ENCODE data around the gene RFX4. TPM values are rescaled to one million over a fixed set of nuclear protein-coding genes. Genes with fewer than 3 reads are reported as not detected.

Gene RFX4
- polyA plus RNA-seq, 2 of the 4 experiments (the other 2 are of a cell fraction), result not detected

- TF ChIP-seq ELK1 (IDR thresholded peaks at IDR 0.05; ENCODE audit: low read depth, low read length) (no peak), CBX2 (IDR thresholded peaks at IDR 0.05; ENCODE audit: borderline replicate concordance, low read depth) (no peak)
Observed at GRCh38 chr12:106801167-106801708, 218.4 kb downstream of the RFX4 start (continued).

- no peak for DNase-seq (ENCODE audit: low read depth in 1 of 2, low spot score in 1 of 2)
- ChIA-PET POLR2A (interaction anchor here (1.0 kb wide), 1 partner anchor 27 kb away, joined by 3 read pairs; the partner anchor contains the start of gene RIC8B), CTCF (interaction anchor here (0.6 kb wide), 1 partner anchor 8 kb away, joined by 3 read pairs; no protein-coding TSS in a partner anchor)
- whole genome bisulfite sequencing (ENCODE audit: missing lambda C conversion rate), result 90% methylated on average over 4 of the region's 4 CpGs
- no peaks in the 10 kb centered on the region for H3K4me1 ChIP-seq
- ATAC-seq, result no peak
- no peak for FAIRE-seq
- H3K9me3 ChIP-seq, result no peaks in the 10 kb centered on the region
- H3K4me2 ChIP-seq, result no peak overlapping the region
- H3K27ac ChIP-seq, result no peak overlapping the region
- H3K4me3 ChIP-seq, result no peak overlapping the region
- TF ChIP-seq FOSL2 (IDR thresholded peaks at IDR 0.05), result no peak
- no peak for TF ChIP-seq FOSL2 (CRISPR knock-in tag; IDR thresholded peaks at IDR 0.05)
- TF ChIP-seq RAD21 (conservative IDR thresholded peaks at IDR 0.05 in 1 of 2, IDR thresholded peaks at IDR 0.05 in 1 of 2), result no peak
- TF ChIP-seq RNF2 (IDR thresholded peaks at IDR 0.05; ENCODE audit: borderline replicate concordance, low read depth), result no peak
- TF ChIP-seq BHLHE40 (IDR thresholded peaks at IDR 0.05; ENCODE audit: low read depth, low read length), result no peak
- no peak for TF ChIP-seq TP53 (CRISPR knock-in tag; IDR thresholded peaks at IDR 0.05)
- no peak for TF ChIP-seq HOXB5 (CRISPR knock-in tag; IDR thresholded peaks at IDR 0.05)
- no peak for TF ChIP-seq TFCP2L1 (CRISPR knock-in tag; IDR thresholded peaks at IDR 0.05)
- TF ChIP-seq ZSCAN20 (CRISPR knock-in tag; IDR thresholded peaks at IDR 0.05), result no peak
- no peak for TF ChIP-seq JUN (IDR thresholded peaks at IDR 0.05)
- TF ChIP-seq KDM1A (IDR thresholded peaks at IDR 0.05; ENCODE audit: low read depth), result no peak
- no peak for TF ChIP-seq CEBPB (IDR thresholded peaks at IDR 0.05)
- TF ChIP-seq HEYL (CRISPR knock-in tag; IDR thresholded peaks at IDR 0.05), result no peak
- TF ChIP-seq EHF (CRISPR knock-in tag; IDR thresholded peaks at IDR 0.05), result no peak
- TF ChIP-seq ATOH8 (CRISPR knock-in tag; IDR thresholded peaks at IDR 0.05; ENCODE audit: low read depth), result no peak
Observed at GRCh38 chr12:106801830-106802533, 219.2 kb downstream of the RFX4 start.

- ChIA-PET POLR2A (no interaction called here), CTCF (no interaction called here)
- no peak overlapping the region for H3K4me2 ChIP-seq
- TF ChIP-seq FOSL2 (IDR thresholded peaks at IDR 0.05) (no peak), FOSL2 (CRISPR knock-in tag; IDR thresholded peaks at IDR 0.05) (no peak)
- H3K4me1 ChIP-seq, result no peaks in the 10 kb centered on the region
- ATAC-seq, result no peak
- no peak for FAIRE-seq
- H3K4me3 ChIP-seq, result no peak overlapping the region
- H3K27ac ChIP-seq, result no peak overlapping the region
- H3K9me3 ChIP-seq, result no peaks in the 10 kb centered on the region
- DNase-seq (ENCODE audit: low read depth in 1 of 2, low spot score in 1 of 2), result no peak
- 44% methylated on average over 3 of the region's 3 CpGs for WGBS (ENCODE audit: missing lambda C conversion rate)
Observed at GRCh38 chr12:106804668-106805067, 221.9 kb downstream of the RFX4 start.

Other genes with a start within 250 kb of the RFX4 start
- gene POLR3B, start 225.3 kb upstream of the RFX4 start, polyA plus RNA-seq (2011; rRNA removed), result 9.5 and 10.7 TPM in 2 replicates
- 5.4 to 6.1 TPM (median 5.7 TPM) in 3 replicates for gene POLR3B, start 225.3 kb upstream of the RFX4 start, polyA plus RNA-seq (2017; fragmentation: RNase III; extraction: RNeasy Plus Mini Kit Qiagen cat#74134 plus additional on column Dnase treatment)
- 25.5 and 27.0 TPM in 2 replicates for gene RIC8B, start 191.7 kb downstream of the RFX4 start, polyA plus RNA-seq (2011; rRNA removed)
- gene RIC8B, start 191.7 kb downstream of the RFX4 start, polyA plus RNA-seq (2017; fragmentation: RNase III; extraction: RNeasy Plus Mini Kit Qiagen cat#74134 plus additional on column Dnase treatment), result 9.4 to 10.5 TPM (median 9.7 TPM) in 3 replicates

Measured in A549 (cell line).